H1 (cell line): ENCODE results near the gene AGPAT2. TPM values are rescaled to one million over a fixed set of nuclear protein-coding genes. Genes with fewer than 3 reads are reported as not detected.

Experiments used
- BRCA1 ChIP-seq: IDR thresholded peaks from 2 replicates; pipeline ENCODE4 v1.6.1; 2012; ENCODE audit warnings: low read depth, low read length, improper control_type of control experiment
- CREB1 ChIP-seq: IDR thresholded peaks from 2 replicates; pipeline ENCODE4 v1.6.1; 2012; ENCODE audit warnings: inconsistent platforms
- EZH2 ChIP-seq: fragments of 200-600 bp; sonication (generic); IDR thresholded peaks from 2 replicates; pipeline ENCODE4 v1.7.1; 2012; ENCODE audit warnings: low read depth, mild to moderate bottlenecking, moderate library complexity, low read length, inconsistent platforms; ENCODE audit not compliant: severe bottlenecking
- KDM4A ChIP-seq: IDR thresholded peaks from one replicate; pipeline ENCODE4 v1.7.1; 2012; ENCODE audit warnings: low read depth, mild to moderate bottlenecking, moderate library complexity, low read length, inconsistent platforms; ENCODE audit not compliant: severe bottlenecking
- KDM5A ChIP-seq: fragments of 200-600 bp; IDR thresholded peaks from 2 replicates; pipeline ENCODE4 v1.7.1; 2012; ENCODE audit warnings: mild to moderate bottlenecking, low read length, inconsistent platforms, mixed read lengths
- SP1 ChIP-seq: IDR thresholded peaks from 2 replicates; pipeline ENCODE4 v1.6.1; 2011; ENCODE audit warnings: low read depth, low read length
- TAF1 ChIP-seq: IDR thresholded peaks from 2 replicates; pipeline ENCODE4 v1.6.1; 2011; ENCODE audit warnings: mild to moderate bottlenecking, low read depth, low read length
- polyA plus RNA-seq, 7 experiments: library from polyadenylated mRNA; depleted of rRNA in 3 of 7; stranded (reverse) in 5 of 7; unstranded in 2 of 7; fragments of >200 nt in 5 of 7; fragments of 200-250 nt in 2 of 7; gene quantifications; 1 replicate in 5 of 7; 2 replicates in 1 of 7; 4 replicates in 1 of 7; pipeline versions ENCODE4 v1.2.1 to v1.2.3, GENCODE V29; 2011 to 2013; ENCODE audit warnings: missing spikeins in 2 of 7, mixed read lengths in 2 of 7
- total RNA-seq: library from RNA; stranded (reverse); fragmentation: NEBNext Ultra II Directional; extraction: Animal tissue kit (Norgen Biotek cat#: 25700); gene quantifications from 2 replicates; pipeline ENCODE4 v1.2.1, GENCODE V29; 2021
- TF ChIP-seq, protein P1 (sequence below): IDR thresholded peaks from 2 replicates; pipeline ENCODE4 v1.6.1; 2012; ENCODE audit warnings: inconsistent platforms

Gene AGPAT2
- total and polyA plus RNA-seq, 2 of the 8 experiments (the other 6 are each of a cell fraction or from before 2014, with no cell fraction given), result 31.6 to 37.6 TPM

DNA sequence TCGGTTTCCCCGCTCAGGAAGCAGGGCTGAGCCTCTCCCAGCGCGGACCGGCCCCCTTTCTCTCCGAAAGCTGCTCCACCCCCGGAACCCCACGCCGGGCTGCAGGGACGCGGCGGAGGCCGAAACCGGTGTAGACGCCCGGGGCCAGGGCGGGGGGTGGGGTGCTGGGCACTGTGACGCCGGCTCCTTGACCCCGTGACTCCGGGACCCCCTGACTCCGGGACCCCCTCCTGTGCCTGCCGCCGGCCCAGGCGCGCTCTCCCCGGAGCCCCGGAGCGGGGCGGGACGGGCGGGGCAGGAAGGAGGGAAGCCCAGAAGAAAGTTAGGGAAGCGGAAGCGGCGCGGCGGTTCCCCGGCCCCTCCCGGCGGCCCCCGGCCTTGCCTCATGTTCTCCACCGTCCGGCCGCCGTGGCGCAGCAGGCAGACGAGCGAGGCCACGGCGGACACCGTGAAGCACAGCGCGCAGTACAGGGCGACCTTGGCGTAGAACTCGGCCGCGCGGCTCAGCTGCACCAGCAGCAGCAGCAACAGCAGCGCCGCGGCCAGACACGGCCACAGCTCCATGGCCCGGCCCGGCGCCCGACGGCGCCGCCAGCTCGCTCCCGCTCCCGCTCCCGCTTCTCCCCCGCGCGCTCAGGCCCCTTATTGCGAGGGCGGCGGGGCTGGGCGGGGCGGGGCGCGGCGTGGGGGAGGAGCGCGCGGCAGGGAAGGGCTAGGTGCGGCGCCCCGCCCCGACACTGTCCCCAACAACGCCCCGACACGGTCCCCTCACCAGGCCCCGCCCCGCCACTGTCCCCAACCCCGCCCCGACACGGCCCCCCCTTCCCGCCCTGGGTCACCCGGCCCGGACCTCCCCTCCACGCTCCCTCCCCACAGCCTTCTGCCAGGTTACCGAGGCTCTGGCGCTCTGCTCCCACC, at the start of gene AGPAT2 (continued):
- TF ChIP-seq EZH2 (peak; percentile 12), CREB1 (no peak), KDM4A (peak; percentile 59), BRCA1 (no peak), TAF1 (0 out of 2 replicates have a peak, but pooled peaks have one; percentile 26), SP1 (no peak), KDM5A (no peak)
- TF ChIP-seq, protein P1, sequence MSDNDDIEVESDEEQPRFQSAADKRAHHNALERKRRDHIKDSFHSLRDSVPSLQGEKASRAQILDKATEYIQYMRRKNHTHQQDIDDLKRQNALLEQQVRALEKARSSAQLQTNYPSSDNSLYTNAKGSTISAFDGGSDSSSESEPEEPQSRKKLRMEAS, result no peak
- TF ChIP-seq, all 59 proteins: peak for 4
